Keratinocyte (primary cell): ENCODE results near the gene BCL2. TPM values are rescaled to one million over a fixed set of nuclear protein-coding genes. Genes with fewer than 3 reads are reported as not detected.
"Not testable (repeated sequence)": the region's sequence is repeated elsewhere in the genome, so short reads cannot be mapped to it uniquely, and the experiment has no call there.

Experiments
- DNase-seq: peaks from one replicate; pipeline ENCODE4 v3.0.0-alpha.2; 2011; ENCODE audit warnings: low read depth, missing footprints, low spot score
- FAIRE-seq: peaks from 2 replicates; lab custom pipeline; 2011; peaks lifted over from hg19 to GRCh38; lab: Jason Lieb, UNC
- H2AFZ ChIP-seq: 2 replicates; pipeline ENCODE4 v1.6.0; 2012; ENCODE audit warnings: low read length, control low read depth, inconsistent platforms; ENCODE audit not compliant: control insufficient read depth
- H3K27ac ChIP-seq: 2 replicates; pipeline ENCODE4 v1.5.1; 2011; ENCODE audit warnings: low read length; ENCODE audit not compliant: control insufficient read depth, insufficient read depth
- H3K27me3 ChIP-seq: 3 replicates; pipeline ENCODE4 v1.6.0; 2011; ENCODE audit warnings: low read length; ENCODE audit not compliant: control insufficient read depth, insufficient read depth; ENCODE audit errors: extremely low read depth
- H3K36me3 ChIP-seq, 2 experiments: 2 replicates in 1 of 2; 3 replicates in 1 of 2; pipeline ENCODE4 v1.5.1; 2011; ENCODE audit warnings: low read length in 2 of 2, mild to moderate bottlenecking in 1 of 2; ENCODE audit not compliant: control insufficient read depth in 2 of 2, insufficient read depth in 2 of 2; ENCODE audit errors: extremely low read depth in 1 of 2
- H3K4me1 ChIP-seq: 3 replicates; pipeline ENCODE4 v1.5.1; 2011; ENCODE audit warnings: low read length; ENCODE audit not compliant: control insufficient read depth, insufficient read depth; ENCODE audit errors: extremely low read depth
- H3K4me2 ChIP-seq: 3 replicates; pipeline ENCODE4 v1.6.0; 2011; ENCODE audit warnings: low read depth, low read length; ENCODE audit not compliant: control insufficient read depth, insufficient read depth; ENCODE audit errors: extremely low read depth
- H3K4me3 ChIP-seq, 3 experiments: fragments of 200-600 bp in 1 of 3; sonication (generic) in 1 of 3; 2 replicates in 2 of 3; 3 replicates in 1 of 3; pipeline ENCODE4 v1.5.1; 2011 to 2016; ENCODE audit warnings: low read length in 3 of 3, mild to moderate bottlenecking in 3 of 3, control low read depth in 2 of 3, inconsistent platforms in 1 of 3, low read depth in 1 of 3, mixed read lengths in 1 of 3, mixed run types in 1 of 3, moderate library complexity in 1 of 3; ENCODE audit not compliant: control insufficient read depth in 2 of 3, insufficient read depth in 2 of 3; ENCODE audit errors: extremely low read depth in 1 of 3
- H3K79me2 ChIP-seq: 2 replicates; pipeline ENCODE4 v1.6.0; 2012; ENCODE audit warnings: low read length; ENCODE audit not compliant: control insufficient read depth, insufficient read depth
- H3K9ac ChIP-seq: 3 replicates; pipeline ENCODE4 v1.6.0; 2011; ENCODE audit warnings: low read length; ENCODE audit not compliant: control insufficient read depth, insufficient read depth; ENCODE audit errors: extremely low read depth
- H3K9me1 ChIP-seq: 3 replicates; pipeline ENCODE4 v1.6.0; 2011; ENCODE audit warnings: low read length; ENCODE audit not compliant: control insufficient read depth, insufficient read depth; ENCODE audit errors: extremely low read depth
- H3K9me3 ChIP-seq: 2 replicates; pipeline ENCODE4 v1.5.1; 2012; ENCODE audit warnings: low read depth, low read length; ENCODE audit not compliant: control insufficient read depth
- H4K20me1 ChIP-seq: 3 replicates; pipeline ENCODE4 v1.6.0; 2011; ENCODE audit warnings: low read length; ENCODE audit not compliant: control insufficient read depth, insufficient read depth; ENCODE audit errors: extremely low read depth
- EZH2 ChIP-seq: IDR thresholded peaks from one replicate; pipeline ENCODE4 v1.6.1; 2012; ENCODE audit warnings: inconsistent platforms, mild to moderate bottlenecking, low read length, moderate library complexity
- dilution Hi-C: fragments of 300-500 bp; cut with MboI; formaldehyde crosslinking; loops from one replicate; pipeline ENCODE4 v1.7.0; 2020; ENCODE audit warnings: low sequenced_read_pairs; ENCODE audit not compliant: extremely low pct_ligation_motif_present
- polyA plus RNA-seq, 5 experiments: library from polyadenylated mRNA; depleted of rRNA in 3 of 5; stranded (reverse) in 3 of 5; stranded (forward) in 1 of 5; unstranded in 1 of 5; fragments of >200 nt; gene quantifications; 1 replicate in 1 of 5; 2 replicates in 3 of 5; 3 replicates in 1 of 5; pipeline versions ENCODE4 v1.2.1 to v1.2.3, GENCODE V29; 2011 to 2012; ENCODE audit warnings: missing spikeins in 2 of 5, low read depth in 1 of 5, low replicate concordance in 1 of 5
- TF ChIP-seq, protein P1 (sequence below), 3 experiments: IDR thresholded peaks in 1 of 3; conservative IDR thresholded peaks in 1 of 3; optimal IDR thresholded peaks in 1 of 3; 2 replicates in 2 of 3; 3 replicates in 1 of 3; pipeline versions ENCODE3 to v1.5.1; 2011; ENCODE audit warnings: low read length in 3 of 3, mild to moderate bottlenecking in 3 of 3, moderate library complexity in 2 of 3, control low read depth in 1 of 3, inconsistent platforms in 1 of 3; ENCODE audit not compliant: insufficient read depth in 2 of 3; ENCODE audit errors: extremely low read depth in 1 of 3

The BCL2 gene
- polyA plus RNA-seq, 1 donor (not counting 4 experiments of a cell fraction or from before 2014, with no cell fraction given), result 0.30 TPM

DNA sequence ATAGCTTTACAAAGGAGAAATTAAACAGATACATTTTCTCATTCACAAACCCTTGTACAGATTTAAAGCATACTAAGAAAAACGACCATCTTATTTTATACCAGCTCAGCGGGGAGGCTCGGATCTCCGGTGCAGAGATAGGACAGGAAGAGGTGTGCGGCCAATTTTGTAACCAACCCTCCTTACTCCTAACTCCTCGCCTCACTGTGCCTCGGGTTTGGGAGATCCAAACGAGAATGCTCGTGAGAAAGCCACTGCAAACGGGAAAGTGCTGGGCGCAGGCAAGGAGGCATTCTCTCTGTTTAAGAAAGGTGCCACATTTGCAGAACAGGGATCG lies 46.3 kb upstream of the BCL2 start:
- DNase-seq, result no peak
- peak overlapping the region; percentile 94 for H3K9ac ChIP-seq
- peaks cover 47% of the 10 kb centered on the region for H3K79me2 ChIP-seq
- FAIRE-seq, result no peak
- H2AFZ ChIP-seq, result no peak overlapping the region
- peaks cover 6 to 17% of the 10 kb centered on the region in 2 experiments for H3K36me3 ChIP-seq
- peak overlapping the region; percentile 87 for H3K4me2 ChIP-seq
- H3K4me1 ChIP-seq, result peaks cover 16% of the 10 kb centered on the region
- no peaks in the 10 kb centered on the region for H3K9me3 ChIP-seq
- dilution Hi-C loops, result no loop called here
- H3K9me1 ChIP-seq, result no peaks in the 10 kb centered on the region
- TF ChIP-seq EZH2, result no peak
- TF ChIP-seq, protein P1, sequence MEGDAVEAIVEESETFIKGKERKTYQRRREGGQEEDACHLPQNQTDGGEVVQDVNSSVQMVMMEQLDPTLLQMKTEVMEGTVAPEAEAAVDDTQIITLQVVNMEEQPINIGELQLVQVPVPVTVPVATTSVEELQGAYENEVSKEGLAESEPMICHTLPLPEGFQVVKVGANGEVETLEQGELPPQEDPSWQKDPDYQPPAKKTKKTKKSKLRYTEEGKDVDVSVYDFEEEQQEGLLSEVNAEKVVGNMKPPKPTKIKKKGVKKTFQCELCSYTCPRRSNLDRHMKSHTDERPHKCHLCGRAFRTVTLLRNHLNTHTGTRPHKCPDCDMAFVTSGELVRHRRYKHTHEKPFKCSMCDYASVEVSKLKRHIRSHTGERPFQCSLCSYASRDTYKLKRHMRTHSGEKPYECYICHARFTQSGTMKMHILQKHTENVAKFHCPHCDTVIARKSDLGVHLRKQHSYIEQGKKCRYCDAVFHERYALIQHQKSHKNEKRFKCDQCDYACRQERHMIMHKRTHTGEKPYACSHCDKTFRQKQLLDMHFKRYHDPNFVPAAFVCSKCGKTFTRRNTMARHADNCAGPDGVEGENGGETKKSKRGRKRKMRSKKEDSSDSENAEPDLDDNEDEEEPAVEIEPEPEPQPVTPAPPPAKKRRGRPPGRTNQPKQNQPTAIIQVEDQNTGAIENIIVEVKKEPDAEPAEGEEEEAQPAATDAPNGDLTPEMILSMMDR (optimal IDR thresholded peaks at IDR 0.05 in 1 of 3, IDR thresholded peaks at IDR 0.05 in 1 of 3, conservative IDR thresholded peaks at IDR 0.05 in 1 of 3; ENCODE audit: extremely low read depth in 1 of 3, insufficient read depth in 2 of 3, low read length in 3 of 3), result no peak
- H3K27me3 ChIP-seq, result no peaks in the 10 kb centered on the region
- peak overlapping the region; percentile 64 to 97 (median 86) for H3K4me3 ChIP-seq
- no peaks in the 10 kb centered on the region for H4K20me1 ChIP-seq
- H3K27ac ChIP-seq, result peak overlapping the region; percentile 54

DNA sequence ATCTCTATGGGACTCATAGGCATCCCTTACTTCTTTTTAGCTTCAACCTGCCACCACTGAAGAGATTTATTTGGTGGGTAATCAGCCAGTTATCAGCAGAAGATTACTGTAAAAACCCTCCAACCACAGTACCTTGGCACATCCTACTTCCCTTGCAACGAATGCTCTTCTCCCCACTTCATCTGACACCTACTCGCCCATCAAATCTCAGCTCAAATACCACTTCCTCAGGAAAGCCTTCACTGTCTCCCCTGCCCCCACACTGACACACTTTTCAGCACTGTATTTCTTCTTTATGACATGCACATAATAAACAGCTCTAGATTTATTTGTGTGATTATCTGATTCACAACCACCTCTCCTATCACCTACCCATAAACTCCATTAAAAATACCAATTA lies 44.4 kb upstream of the BCL2 start:
- H3K27me3 ChIP-seq, result no peaks in the 10 kb centered on the region
- H3K9me3 ChIP-seq, result no peaks in the 10 kb centered on the region
- no peak overlapping the region for H3K9ac ChIP-seq
- FAIRE-seq (no peak), DNase-seq (no peak)
- H3K4me2 ChIP-seq, result peak overlapping the region; percentile 87
- H3K27ac ChIP-seq, result no peak overlapping the region
- dilution Hi-C loops, result no loop called here
- H4K20me1 ChIP-seq, result no peaks in the 10 kb centered on the region
- peaks cover 16% of the 10 kb centered on the region for H3K4me1 ChIP-seq
- H3K36me3 ChIP-seq, result peaks cover 6 to 30% of the 10 kb centered on the region in 2 experiments
- no peak for TF ChIP-seq EZH2
- TF ChIP-seq, protein P1 (optimal IDR thresholded peaks at IDR 0.05 in 1 of 3, IDR thresholded peaks at IDR 0.05 in 1 of 3, conservative IDR thresholded peaks at IDR 0.05 in 1 of 3; ENCODE audit: extremely low read depth in 1 of 3, insufficient read depth in 2 of 3, low read length in 3 of 3), result no peak
- H2AFZ ChIP-seq, result no peak overlapping the region
- peaks cover 47% of the 10 kb centered on the region for H3K79me2 ChIP-seq
- no peaks in the 10 kb centered on the region for H3K9me1 ChIP-seq
- no peak overlapping the region for H3K4me3 ChIP-seq

DNA sequence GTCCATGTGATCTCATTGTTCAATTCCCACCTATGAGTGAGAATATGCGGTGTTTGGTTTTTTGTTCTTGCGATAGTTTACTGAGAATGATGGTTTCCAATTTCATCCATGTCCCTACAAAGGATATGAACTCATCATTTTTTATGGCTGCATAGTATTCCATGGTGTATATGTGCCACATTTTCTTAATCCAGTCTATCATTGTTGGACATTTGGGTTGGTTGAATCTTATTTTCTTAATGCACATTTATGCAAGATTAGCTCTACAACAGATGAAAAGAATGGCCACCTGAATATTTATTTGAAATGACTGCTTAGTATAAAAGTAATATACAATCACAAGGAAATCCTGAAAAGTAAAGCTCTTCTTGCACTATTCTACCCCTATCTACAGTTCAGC lies 43.9 kb upstream of the BCL2 start:
- H3K9me1 ChIP-seq, dilution Hi-C loops, H3K27me3 ChIP-seq, H3K9ac ChIP-seq, H3K4me3 ChIP-seq, FAIRE-seq, H2AFZ ChIP-seq, H3K9me3 ChIP-seq, H3K4me2 ChIP-seq, H3K27ac ChIP-seq, DNase-seq, H4K20me1 ChIP-seq: not testable (repeated sequence)
- H3K4me1 ChIP-seq, result peaks cover 16% of the 10 kb centered on the region
- peaks cover 6 to 31% of the 10 kb centered on the region in 2 experiments for H3K36me3 ChIP-seq
- peaks cover 47% of the 10 kb centered on the region for H3K79me2 ChIP-seq
